DMS 273 treated with DMSO at 0.1 percent for 48 hours (cell line): ENCODE measurements around the gene NFKBIB.
"Not testable (repeated sequence)": the region's sequence is repeated elsewhere in the genome, so short reads cannot be mapped to it uniquely, and the experiment has no call there.

Experiments used
- DNase-seq: peaks from one replicate; lab custom pipeline; 2025; lab: John Stamatoyannopoulos, UW

NFKBIB gene

DNA sequence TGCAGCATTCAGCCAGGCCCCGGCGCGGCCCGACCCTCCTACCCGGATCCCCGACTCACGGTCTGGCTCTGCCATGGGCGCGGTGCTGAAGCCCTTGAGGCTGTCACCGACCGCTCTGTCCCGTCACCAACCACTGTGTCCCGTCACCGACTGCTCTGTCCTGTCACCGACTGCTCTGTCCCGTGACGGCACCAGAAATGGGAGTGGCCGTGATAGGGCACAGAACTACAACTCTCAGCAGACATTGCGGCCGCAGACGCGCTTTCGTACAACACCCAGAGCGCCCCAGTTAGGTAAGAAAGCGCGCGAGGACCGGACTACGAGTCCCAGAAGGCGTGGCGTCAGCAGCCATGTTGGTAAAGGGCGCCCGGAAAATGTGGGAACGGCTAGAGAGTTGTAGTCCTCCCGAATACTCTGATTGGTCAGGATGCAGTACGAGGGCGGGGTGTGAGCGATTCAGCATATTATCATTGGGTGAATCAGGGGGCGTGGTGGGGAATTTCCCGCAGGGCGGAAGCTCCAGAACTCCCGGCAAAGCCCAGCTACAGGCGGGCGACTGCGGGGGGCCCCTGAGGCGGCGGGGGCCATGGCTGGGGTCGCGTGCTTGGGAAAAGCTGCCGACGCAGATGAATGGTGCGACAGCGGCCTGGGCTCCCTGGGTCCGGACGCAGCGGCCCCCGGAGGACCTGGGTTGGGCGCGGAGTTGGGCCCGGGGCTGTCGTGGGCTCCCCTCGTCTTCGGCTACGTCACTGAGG is at the start of gene NFKBIB, which contains the start of gene SIRT2:
Gene NFKBIB (plus strand): TSS at position 523 of the 755 bp plus-strand sequence. CDS start 64 bp downstream, at position 587.
Gene SIRT2 (minus strand): TSS at position 172 of the 755 bp plus-strand sequence. CDS start 97 bp downstream, at position 75.
- peak; percentile 99 for DNase-seq

DNA sequence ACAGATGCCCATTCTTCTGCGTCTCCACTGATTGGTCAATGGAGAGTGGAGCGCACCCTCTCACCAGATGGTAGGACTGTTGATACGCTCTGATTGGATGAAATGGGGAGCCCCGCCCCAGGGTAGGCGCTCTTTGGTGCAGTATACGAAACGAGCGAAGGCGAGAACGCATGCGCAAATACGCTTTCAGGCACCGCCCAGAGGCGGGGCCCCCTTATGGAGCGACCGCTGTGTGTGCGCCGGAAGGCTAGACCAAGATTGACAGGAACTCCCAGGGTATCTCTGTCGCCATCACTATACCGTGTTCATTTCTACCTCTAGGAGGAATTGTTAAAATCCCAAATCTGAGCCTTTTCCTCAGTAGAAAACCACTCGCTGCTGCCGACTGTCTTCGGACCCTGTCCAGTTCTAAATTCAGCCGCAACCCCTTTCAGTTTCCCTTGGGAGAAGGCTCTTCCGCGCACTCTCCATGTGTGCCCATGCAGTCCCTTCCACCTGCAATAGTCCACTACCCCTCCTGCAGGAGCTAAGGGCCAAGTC is 49.3 kb upstream of the NFKBIB start:
- DNase-seq, result no peak

DNA sequence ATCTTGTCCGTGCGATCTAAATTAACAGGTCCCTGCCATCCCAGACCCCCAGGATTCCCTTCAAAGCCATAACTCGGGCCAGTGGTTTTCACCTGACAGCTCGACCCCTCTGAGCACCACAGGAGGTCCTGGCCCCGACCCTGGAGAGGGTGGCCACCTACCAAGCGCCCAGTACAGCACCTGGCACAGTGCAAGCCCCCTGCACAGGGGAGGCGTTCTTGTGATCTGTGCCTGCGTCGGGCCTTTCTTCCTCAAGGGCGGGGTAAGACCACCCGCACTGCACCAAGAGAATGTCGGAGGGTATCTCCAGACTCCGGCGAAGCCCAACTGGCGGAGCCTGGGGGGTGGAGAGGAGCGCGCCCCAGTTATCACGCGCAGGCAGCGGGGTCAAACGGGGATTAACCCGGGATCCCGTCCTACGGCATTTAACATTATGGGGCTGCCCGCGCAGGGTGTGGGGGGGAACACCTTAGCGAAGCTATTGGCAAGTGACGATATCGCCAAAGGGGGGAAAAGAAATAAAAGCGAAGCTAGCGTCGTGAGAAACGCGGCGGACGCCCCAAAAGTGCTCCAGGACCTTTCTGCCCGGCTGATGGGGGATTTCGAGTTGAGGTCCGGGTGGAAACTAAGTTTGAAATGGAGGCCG is 48.7 kb upstream of the NFKBIB start:
- DNase-seq, result no peak

DNA sequence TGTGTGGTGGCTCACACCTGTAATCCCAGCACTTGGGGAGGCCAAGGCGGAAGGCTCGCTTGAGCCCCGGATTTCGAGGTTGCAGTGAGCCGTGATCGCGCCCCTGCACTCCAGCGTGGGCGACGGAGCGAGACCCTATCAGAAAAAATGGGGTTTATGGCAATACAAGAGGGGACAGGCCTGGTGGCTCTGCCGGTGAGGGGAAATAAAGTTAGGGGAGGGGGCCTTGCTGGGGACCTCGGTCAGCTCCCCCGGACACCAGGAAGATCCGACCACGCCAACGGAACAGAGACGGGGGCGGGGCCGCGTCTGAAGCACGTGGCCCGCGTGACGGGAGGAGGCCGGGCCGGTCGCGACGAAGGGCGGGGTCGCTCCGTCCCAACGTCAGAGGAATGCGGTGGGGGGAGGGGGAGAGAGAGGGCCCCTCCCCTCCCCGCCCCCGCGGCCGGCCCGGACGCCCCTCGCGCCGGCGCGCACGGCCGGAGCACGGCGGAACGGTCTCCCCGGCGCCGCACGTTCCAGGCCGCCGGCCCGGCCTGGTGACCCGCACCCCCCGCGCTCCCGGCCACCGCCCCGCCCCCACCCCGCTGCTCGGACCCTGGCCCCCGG is 48.0 kb upstream of the NFKBIB start:
- DNase-seq, result peak; percentile 70

DNA sequence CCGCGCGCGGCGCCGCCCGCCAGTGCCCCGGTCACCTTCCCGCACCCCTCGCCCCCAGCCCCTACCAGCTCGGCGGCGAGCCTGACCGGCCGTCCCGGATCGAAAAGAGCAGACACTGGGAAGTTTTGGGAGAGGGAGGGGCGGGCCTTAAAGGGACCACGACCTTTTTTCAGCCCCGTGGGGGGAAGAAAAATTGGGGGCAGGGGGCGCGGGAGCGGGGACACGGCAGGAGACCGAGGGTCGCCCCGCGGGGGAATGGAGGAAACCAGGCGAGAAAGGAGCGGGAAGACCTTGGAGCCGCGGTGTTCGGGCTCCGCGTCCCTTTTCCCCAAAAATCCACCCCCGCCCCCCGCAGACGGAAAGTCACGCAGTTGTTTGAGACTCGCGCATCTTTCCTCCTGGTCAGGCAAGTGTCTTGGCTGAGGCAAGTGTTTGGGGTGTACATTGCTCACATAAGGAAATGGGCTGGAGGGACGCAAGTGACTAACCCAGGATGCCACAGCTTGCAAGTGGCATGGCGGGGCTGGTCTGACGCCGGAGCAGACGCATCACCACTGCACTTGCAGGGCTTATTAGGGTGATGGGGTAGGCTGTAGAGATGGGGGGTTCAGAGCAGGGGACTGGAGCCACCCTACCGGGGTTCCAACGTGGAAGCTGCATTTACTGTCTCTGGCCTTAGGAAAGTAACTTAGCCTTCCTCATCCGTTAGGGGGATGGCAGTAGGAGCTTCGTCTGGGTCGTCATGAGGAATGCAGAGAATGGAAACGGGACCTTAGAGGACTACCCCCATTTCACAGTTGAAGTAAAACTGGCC is 47.3 kb upstream of the NFKBIB start:
- DNase-seq, result no peak

GRCh38 chr19:38853214-38853613 is 46.6 kb upstream of the NFKBIB start:
- no peak for DNase-seq

DNA sequence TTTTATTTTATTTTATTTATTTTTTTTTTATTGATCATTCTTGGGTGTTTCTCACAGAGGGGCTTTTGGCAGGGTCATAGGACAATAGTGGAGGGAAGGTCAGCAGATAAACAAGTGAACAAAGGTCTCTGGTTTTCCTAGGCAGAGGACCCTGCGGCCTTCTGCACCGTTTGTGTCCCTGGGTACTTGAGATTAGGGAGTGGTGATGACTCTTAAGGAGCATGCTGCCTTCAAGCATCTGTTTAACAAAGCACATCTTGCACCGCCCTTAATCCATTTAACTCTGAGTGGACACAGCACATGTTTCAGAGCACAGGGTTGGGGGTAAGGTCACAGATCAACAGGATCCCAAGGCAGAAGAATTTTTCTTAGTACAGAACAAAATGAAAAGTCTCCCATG is 44.8 kb upstream of the NFKBIB start:
- DNase-seq, result not testable (repeated sequence)

- not testable (repeated sequence) for DNase-seq
These were observed 44.0 kb upstream of the NFKBIB start for GRCh38 chr19:38855751-38856150.

DNA sequence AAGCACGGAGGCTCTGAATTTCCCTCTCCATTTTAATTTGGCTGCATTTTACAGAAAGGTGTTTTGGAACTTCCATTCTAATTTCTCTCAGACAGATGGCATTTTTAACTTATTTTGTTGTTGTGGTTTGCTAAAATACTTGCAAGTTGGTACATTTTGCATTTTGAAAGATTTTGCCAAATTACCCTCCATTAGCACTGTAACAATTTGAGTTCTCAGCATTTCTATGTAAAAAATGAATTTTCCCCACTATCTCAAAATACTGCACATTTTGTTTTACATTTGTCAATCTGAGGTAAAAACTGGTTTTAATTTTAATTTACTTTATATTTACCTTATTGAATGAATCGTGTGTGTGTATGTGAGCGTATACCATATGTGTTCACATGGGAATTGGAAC is 43.0 kb upstream of the NFKBIB start:
- no peak for DNase-seq

DNA sequence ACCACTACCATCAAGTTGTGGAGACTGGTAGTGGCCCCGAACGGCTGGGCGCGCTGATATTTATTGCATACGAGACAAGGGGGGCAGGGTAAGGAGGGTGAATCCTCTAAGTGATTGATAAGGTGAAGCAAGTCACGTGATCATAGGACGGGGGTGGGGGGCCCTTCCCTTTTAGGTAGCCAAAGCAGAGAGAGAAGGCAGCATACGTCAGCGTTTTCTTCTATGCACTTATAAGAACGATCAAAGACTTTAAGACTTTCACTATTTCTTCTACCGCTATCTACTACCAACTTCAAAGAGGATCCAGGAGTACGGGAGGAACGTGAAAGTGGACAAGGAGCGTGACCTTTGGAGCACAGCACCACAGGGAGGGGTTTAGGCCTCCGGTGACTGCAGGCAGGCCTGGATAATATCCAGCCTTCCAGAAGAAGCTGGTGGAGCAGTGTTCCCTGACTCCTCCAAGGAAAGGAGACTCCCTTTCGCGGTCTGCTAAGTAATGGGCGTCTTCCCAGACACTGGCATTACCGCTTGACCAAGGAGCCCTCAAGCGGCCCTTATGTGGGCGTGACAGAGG is 40.1 kb upstream of the NFKBIB start:
- not testable (repeated sequence) for DNase-seq

GRCh38 chr19:38861368-38861767 is 38.4 kb upstream of the NFKBIB start:
- no peak for DNase-seq

GRCh38 chr19:38862321-38863059 is 37.3 kb upstream of the NFKBIB start:
- peak; percentile 32 for DNase-seq

- no peak for DNase-seq
These were observed 32.5 kb upstream of the NFKBIB start for GRCh38 chr19:38867171-38867780.

DNA sequence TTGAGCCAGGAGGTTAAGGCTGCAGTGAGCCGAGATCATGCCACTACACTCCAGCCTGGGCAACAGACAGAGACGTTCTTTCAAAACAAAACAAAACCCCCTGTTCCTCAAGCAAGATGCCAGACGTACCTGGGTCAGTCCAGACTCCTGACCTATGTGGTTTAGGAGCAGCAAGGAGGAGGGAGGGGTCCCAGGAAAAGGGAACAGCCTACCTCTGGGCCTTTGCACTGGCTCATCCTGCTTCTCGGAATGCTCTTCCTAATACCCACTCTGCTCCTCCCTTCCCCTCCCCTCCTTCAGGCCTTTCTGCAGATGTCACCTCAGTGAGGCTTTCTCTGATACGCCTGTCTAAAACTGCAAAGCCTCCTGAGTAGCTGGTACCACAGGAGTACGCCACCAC is 31.2 kb upstream of the NFKBIB start:
- no peak for DNase-seq

DNA sequence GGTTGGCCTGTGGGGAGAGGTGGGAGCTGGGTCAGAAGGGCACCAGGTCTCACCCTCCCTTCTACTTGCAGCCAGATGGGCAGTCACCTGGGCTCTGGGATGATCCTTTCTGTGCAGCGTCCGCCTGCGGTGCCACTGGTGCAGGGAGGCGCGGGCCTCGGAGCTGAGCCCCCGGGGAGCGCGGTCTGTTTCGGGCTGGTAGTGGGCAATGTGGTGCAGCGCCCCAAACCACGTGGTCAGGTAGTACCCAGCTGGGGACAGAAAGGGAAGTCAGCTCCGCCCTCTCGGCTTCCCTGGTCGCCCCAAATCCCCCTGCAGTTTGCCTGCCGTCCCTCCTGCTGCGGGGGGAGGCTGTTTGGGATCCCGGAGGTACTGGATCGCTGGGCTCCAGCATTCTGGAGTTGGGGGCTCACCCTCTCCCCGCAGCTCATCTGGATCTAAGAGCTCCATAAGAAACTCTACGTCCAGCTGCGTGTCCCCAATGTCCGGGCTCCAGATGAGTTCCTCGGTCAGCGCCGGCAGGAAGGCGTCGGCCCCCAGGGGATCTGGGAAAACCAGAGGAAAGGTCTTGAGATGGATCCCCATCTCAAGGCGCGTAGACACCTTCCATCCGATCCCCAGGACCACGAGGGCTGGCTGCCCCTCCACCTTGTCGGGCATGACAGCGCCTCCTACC is 30.5 kb upstream of the NFKBIB start:
- DNase-seq, result no peak

DNA sequence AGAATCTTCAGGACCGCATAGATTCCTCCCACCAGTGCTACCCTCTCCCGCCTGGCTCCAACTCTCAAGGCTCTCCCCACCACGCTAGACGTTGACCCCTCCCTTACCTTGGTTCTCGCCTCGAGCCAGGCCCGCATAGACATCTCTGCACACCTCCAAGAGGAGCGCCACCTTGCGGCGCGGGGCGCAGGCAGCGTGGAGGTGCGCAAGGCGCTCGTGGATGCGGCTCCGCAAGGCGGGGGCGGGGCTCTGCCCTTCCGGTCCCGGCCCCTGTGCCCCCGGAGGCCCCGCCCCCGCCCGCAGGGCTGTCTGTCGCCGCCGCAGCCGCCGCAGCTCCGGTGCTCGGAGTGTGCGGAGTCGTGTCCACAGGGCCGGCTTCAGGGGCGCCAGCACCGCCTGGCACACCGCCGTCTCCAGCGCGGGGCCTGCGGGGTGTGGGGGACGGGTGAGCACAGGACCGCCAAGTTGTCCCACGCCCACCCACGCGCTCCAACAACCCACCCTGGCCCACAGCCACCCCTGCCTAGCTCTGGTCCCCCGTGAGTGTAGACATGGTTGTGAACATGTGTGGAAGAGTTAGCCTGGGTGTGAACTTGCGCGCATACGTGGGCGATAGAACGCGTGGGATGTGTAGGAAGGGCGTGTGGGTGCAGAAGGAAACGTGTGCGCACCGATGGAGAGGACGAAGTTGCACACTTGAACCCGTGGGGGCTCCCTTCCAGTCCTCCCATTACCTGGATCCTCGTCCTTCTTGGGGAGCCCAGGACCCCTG is 29.7 kb upstream of the NFKBIB start:
- no peak for DNase-seq

DNA sequence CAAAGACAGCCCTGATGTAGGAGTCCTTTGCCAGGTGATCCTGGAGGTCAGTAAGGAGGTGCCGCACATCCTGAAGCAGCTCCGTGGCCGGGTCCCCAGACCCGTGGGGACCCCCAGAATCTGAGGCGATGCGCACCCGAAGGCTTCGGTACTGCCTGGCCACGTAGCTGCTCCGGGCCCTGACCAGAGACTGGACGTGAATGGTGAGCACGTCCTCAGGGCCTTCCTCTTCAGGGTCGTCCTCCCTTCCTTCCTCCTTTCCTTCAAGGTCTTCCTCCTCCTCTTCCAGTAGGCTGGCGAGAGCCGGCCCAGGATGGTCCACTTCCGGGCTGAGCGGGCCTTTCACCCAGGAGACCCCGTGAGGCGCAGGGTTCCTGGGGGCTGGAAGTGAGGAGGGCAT is 29.2 kb upstream of the NFKBIB start:
- no peak for DNase-seq

DNA sequence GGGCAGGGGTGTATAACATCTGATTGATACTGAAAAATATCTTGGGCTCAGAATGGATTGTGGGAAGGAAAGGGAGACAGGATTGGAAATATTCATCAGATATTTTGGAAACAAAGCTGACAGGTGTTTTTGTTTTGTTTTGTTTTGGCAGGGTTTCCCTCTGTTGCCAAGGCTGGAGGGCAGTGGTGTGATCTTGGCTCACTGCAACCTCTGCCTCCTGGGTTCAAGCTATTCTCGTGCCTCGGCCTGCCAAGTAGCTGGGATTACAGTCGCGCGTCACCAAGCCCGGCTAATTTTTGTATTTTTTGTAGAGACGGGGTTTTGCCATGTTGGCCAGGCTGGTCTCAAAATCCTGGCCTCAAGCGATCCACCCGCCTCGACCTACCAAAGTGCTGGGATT is 26.4 kb upstream of the NFKBIB start:
- not testable (repeated sequence) for DNase-seq
